Measurements from ENCODE around the gene GRIN2C.

GRCh38 chr17:74863420-74864296 is 4.0 kb upstream of the GRIN2C start:
- TF ChIP-seq POLR2AphosphoS5 (IDR thresholded peaks at IDR 0.05; ENCODE audit: low read depth, low read length) (no peak), SIN3A (IDR thresholded peaks at IDR 0.05; ENCODE audit: borderline replicate concordance, insufficient read depth, low read length) (no peak), TAF1 (IDR thresholded peaks at IDR 0.05; ENCODE audit: borderline replicate concordance, insufficient read depth, low read length) (no peak)
- TF ChIP-seq, protein P1, sequence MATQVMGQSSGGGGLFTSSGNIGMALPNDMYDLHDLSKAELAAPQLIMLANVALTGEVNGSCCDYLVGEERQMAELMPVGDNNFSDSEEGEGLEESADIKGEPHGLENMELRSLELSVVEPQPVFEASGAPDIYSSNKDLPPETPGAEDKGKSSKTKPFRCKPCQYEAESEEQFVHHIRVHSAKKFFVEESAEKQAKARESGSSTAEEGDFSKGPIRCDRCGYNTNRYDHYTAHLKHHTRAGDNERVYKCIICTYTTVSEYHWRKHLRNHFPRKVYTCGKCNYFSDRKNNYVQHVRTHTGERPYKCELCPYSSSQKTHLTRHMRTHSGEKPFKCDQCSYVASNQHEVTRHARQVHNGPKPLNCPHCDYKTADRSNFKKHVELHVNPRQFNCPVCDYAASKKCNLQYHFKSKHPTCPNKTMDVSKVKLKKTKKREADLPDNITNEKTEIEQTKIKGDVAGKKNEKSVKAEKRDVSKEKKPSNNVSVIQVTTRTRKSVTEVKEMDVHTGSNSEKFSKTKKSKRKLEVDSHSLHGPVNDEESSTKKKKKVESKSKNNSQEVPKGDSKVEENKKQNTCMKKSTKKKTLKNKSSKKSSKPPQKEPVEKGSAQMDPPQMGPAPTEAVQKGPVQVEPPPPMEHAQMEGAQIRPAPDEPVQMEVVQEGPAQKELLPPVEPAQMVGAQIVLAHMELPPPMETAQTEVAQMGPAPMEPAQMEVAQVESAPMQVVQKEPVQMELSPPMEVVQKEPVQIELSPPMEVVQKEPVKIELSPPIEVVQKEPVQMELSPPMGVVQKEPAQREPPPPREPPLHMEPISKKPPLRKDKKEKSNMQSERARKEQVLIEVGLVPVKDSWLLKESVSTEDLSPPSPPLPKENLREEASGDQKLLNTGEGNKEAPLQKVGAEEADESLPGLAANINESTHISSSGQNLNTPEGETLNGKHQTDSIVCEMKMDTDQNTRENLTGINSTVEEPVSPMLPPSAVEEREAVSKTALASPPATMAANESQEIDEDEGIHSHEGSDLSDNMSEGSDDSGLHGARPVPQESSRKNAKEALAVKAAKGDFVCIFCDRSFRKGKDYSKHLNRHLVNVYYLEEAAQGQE (IDR thresholded peaks at IDR 0.05; ENCODE audit: insufficient read depth in 1 of 2, low read depth in 2 of 2, low read length in 2 of 2) = no peak

Data from PFSK-1 (cell line).